Measurements from ENCODE around the gene AFMID.

GRCh38 chr17:78225088-78225865 is 38.1 kb downstream of the AFMID start:
- TF ChIP-seq POLR2A (IDR thresholded peaks at IDR 0.05) (no peak), CTCF (IDR thresholded peaks at IDR 0.05) (no peak)
